GM21381 (cell line): Measurements from ENCODE around the gene PCGF3.

Source experiments
- ATAC-seq: cut with Tn5 transposase; IDR thresholded peaks from one replicate; pipeline ENCODE4 v1.9.1; 2021; ENCODE audit warnings: mild to moderate bottlenecking, moderate library complexity; ENCODE audit not compliant: unreplicated experiment

Gene PCGF3

GRCh38 chr4:705278-706082, at the start of gene PCGF3:
Gene PCGF3, plus strand, starts transcription at chr4:705832. Its CDS starts 27,849 bp downstream, at chr4:733681.
- peak; percentile 89 for ATAC-seq

GRCh38 chr4:656436-657337, 48.9 kb upstream of the PCGF3 start:
- no peak for ATAC-seq

GRCh38 chr4:657338-657833, 48.2 kb upstream of the PCGF3 start:
- ATAC-seq, result no peak

- ATAC-seq, result no peak
These were observed 47.6 kb upstream of the PCGF3 start for GRCh38 chr4:657834-658667.

GRCh38 chr4:658681-659667, 46.7 kb upstream of the PCGF3 start:
- ATAC-seq, result no peak

- ATAC-seq, result no peak
These were observed 45.8 kb upstream of the PCGF3 start for GRCh38 chr4:659851-660250.

GRCh38 chr4:660401-660800, 45.2 kb upstream of the PCGF3 start:
- no peak for ATAC-seq

GRCh38 chr4:661231-661630, 44.4 kb upstream of the PCGF3 start:
- ATAC-seq, result no peak

- no peak for ATAC-seq
These were observed 43.5 kb upstream of the PCGF3 start for GRCh38 chr4:661881-662761.

GRCh38 chr4:663046-663437, 42.6 kb upstream of the PCGF3 start:
- ATAC-seq, result no peak

- peak; percentile 73 for ATAC-seq
These were observed 41.9 kb upstream of the PCGF3 start for GRCh38 chr4:663438-664428.

- ATAC-seq, result no peak
These were observed 40.9 kb upstream of the PCGF3 start for GRCh38 chr4:664713-665231.

GRCh38 chr4:665381-665750, 40.3 kb upstream of the PCGF3 start:
- ATAC-seq, result no peak

GRCh38 chr4:665751-666435, 39.7 kb upstream of the PCGF3 start:
- no peak for ATAC-seq

GRCh38 chr4:666436-666810, 39.2 kb upstream of the PCGF3 start:
- ATAC-seq, result no peak

GRCh38 chr4:666822-667544, 38.6 kb upstream of the PCGF3 start:
- no peak for ATAC-seq
